GM12875 (cell line): ENCODE measurements around the gene RIPK4.

Experiments used
- H3K4me3 ChIP-seq: one replicate; pipeline ENCODE4 v1.5.1; 2011; ENCODE audit warnings: low read depth, low read length, control low read depth
- CTCF ChIP-seq: IDR thresholded peaks from 2 replicates; pipeline ENCODE4 v1.5.1; 2011; ENCODE audit warnings: low read depth, mild to moderate bottlenecking, control low read depth, inconsistent platforms, low read length, moderate library complexity, borderline replicate concordance; ENCODE audit not compliant: insufficient read depth

RIPK4 gene

GRCh38 chr21:41763398-41763931 is 3.4 kb downstream of the RIPK4 start:
- no peak for TF ChIP-seq CTCF
- H3K4me3 ChIP-seq = no peak overlapping the region

GRCh38 chr21:41762753-41763152 is 4.1 kb downstream of the RIPK4 start:
- no peak for TF ChIP-seq CTCF
- no peak overlapping the region for H3K4me3 ChIP-seq

- H3K4me3 ChIP-seq = no peak overlapping the region
- no peak for TF ChIP-seq CTCF
Measured at GRCh38 chr21:41761934-41762635, 4.8 kb downstream of the RIPK4 start.

DNA sequence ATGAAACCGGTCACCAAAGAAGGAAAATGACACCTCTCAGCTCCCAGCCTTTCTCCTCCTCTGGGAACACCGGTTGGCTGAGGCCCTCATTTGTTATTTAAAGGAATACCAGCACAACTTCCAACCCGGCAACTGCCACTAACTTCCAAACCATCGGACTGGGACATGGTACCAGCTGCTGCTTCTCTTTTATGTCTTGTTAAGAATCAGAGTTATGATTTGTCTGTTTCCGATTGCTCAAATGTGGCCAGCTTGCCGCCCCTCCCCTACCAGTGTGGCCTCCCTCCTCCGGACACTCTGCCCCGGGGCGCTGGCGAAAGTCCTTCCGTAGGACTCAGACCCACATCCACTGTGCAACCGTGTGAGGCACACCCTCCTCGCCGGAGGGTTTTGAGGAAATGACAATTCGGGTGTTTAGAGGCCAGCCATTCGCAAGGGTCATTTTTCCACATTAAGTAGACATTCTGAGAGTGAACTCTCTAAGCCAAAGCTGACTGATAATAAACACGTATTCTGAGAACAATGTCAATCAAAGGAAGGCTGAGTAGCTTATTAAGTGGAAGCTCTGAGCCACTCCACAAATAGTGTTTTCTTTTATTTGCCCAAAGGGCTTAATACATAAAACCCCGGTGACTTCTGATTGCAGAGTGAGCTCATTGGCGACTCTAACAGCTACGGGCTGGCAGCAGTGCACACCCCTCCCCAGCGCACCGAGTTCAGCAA is 5.5 kb downstream of the RIPK4 start:
- no peak overlapping the region for H3K4me3 ChIP-seq
- no peak for TF ChIP-seq CTCF

GRCh38 chr21:41760411-41760810 is 6.4 kb downstream of the RIPK4 start:
- TF ChIP-seq CTCF = no peak
- no peak overlapping the region for H3K4me3 ChIP-seq

GRCh38 chr21:41759926-41760325 is 6.9 kb downstream of the RIPK4 start:
- no peak overlapping the region for H3K4me3 ChIP-seq
- no peak for TF ChIP-seq CTCF

DNA sequence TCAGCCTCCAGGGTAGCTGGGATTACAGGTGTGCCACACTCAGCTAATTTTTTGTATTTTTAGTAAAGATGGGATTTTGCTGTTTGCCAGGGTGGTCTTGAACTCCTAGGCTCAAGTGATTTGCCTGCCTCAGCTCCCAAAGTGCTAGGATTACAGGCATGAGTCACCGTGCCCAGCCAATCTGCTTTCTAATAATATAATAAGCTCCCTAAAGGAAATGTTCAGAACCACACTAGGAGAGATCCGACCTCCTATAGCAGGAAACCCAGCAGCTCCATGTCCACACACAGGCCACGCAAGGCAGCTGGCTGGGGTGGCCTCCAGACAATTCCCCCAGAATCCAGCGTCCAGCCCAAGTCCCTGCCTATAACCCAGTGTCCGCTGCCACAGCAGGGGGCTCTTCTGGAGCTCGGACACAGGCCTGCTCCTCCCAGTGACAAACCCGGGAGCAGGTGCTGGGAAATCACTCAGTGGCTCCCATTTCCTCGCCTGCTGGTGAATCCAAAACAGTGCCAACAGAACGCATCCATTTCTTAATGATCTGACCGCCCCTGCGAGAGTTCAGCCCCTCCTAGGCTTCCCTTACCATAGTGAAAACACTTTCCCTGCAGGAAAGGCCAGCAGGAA is 7.5 kb downstream of the RIPK4 start:
- no peak overlapping the region for H3K4me3 ChIP-seq
- no peak for TF ChIP-seq CTCF
